IPS-18c (cell line): ENCODE data around the gene SRGAP3.
"Not testable (repeated sequence)": the region's sequence is repeated elsewhere in the genome, so short reads cannot be mapped to it uniquely, and the experiment has no call there.

Source experiments
- H3K4me3 ChIP-seq: 2 replicates; pipeline ENCODE4 v1.7.0; 2013; ENCODE audit warnings: low read depth, mild to moderate bottlenecking, low read length, moderate library complexity; ENCODE audit not compliant: insufficient read depth
- H3K9me3 ChIP-seq: one replicate; pipeline ENCODE4 v1.6.1; 2013; ENCODE audit warnings: mild to moderate bottlenecking, low read length, moderate library complexity; ENCODE audit not compliant: control insufficient read depth, insufficient read depth

Gene SRGAP3

GRCh38 chr3:9249273-9250192, at the start of gene SRGAP3:
Gene SRGAP3 (minus strand): TSS chr3:9249646. CDS start chr3:9248951, 695 bp downstream.
- Histone ChIP-seq H3K9me3 (no peaks in the 10 kb centered on the region), H3K4me3 (peak within 1 kb of the TSS; percentile 55)

- Histone ChIP-seq H3K4me3 (no peak overlapping the region), H3K9me3 (peaks cover 2% of the 10 kb centered on the region)
Observed at GRCh38 chr3:9298236-9298635, 48.8 kb upstream of the SRGAP3 start.

GRCh38 chr3:9296241-9296640, 46.8 kb upstream of the SRGAP3 start:
- no peak overlapping the region for H3K4me3 ChIP-seq
- peaks cover 2% of the 10 kb centered on the region for H3K9me3 ChIP-seq

GRCh38 chr3:9295007-9295406, 45.6 kb upstream of the SRGAP3 start:
- peaks cover 2% of the 10 kb centered on the region for H3K9me3 ChIP-seq
- H3K4me3 ChIP-seq: no peak overlapping the region

GRCh38 chr3:9293953-9294352, 44.5 kb upstream of the SRGAP3 start:
- H3K9me3 ChIP-seq, H3K4me3 ChIP-seq: not testable (repeated sequence)

GRCh38 chr3:9293076-9293475, 43.6 kb upstream of the SRGAP3 start:
- no peak overlapping the region for H3K4me3 ChIP-seq
- H3K9me3 ChIP-seq: no peaks in the 10 kb centered on the region

- Histone ChIP-seq H3K9me3 (no peaks in the 10 kb centered on the region), H3K4me3 (no peak overlapping the region)
Observed at GRCh38 chr3:9292516-9292915, 43.1 kb upstream of the SRGAP3 start.

- H3K9me3 ChIP-seq: no peaks in the 10 kb centered on the region
- H3K4me3 ChIP-seq: no peak overlapping the region
Observed at GRCh38 chr3:9291821-9292410, 42.5 kb upstream of the SRGAP3 start.

- Histone ChIP-seq H3K9me3 (no peaks in the 10 kb centered on the region), H3K4me3 (no peak overlapping the region)
Observed at GRCh38 chr3:9290566-9290965, 41.1 kb upstream of the SRGAP3 start.

- not testable (repeated sequence) for H3K4me3 ChIP-seq, H3K9me3 ChIP-seq
Observed at GRCh38 chr3:9281533-9281932, 32.1 kb upstream of the SRGAP3 start.

- Histone ChIP-seq H3K4me3 (no peak overlapping the region), H3K9me3 (no peaks in the 10 kb centered on the region)
Observed at GRCh38 chr3:9280451-9281219, 31.2 kb upstream of the SRGAP3 start.

- no peaks in the 10 kb centered on the region for H3K9me3 ChIP-seq
- H3K4me3 ChIP-seq: no peak overlapping the region
Observed at GRCh38 chr3:9279966-9280365, 30.5 kb upstream of the SRGAP3 start.

- H3K9me3 ChIP-seq: no peaks in the 10 kb centered on the region
- no peak overlapping the region for H3K4me3 ChIP-seq
Observed at GRCh38 chr3:9278498-9278897, 29.1 kb upstream of the SRGAP3 start.

- Histone ChIP-seq H3K9me3 (no peaks in the 10 kb centered on the region), H3K4me3 (no peak overlapping the region)
Observed at GRCh38 chr3:9278085-9278484, 28.6 kb upstream of the SRGAP3 start.

- no peak overlapping the region for H3K4me3 ChIP-seq
- H3K9me3 ChIP-seq: no peaks in the 10 kb centered on the region
Observed at GRCh38 chr3:9276761-9277370, 27.4 kb upstream of the SRGAP3 start.

GRCh38 chr3:9271903-9272302, 22.5 kb upstream of the SRGAP3 start:
- no peak overlapping the region for H3K4me3 ChIP-seq
- H3K9me3 ChIP-seq: no peaks in the 10 kb centered on the region

GRCh38 chr3:9270704-9271103, 21.3 kb upstream of the SRGAP3 start:
- H3K9me3 ChIP-seq: no peaks in the 10 kb centered on the region
- H3K4me3 ChIP-seq: no peak overlapping the region
